ENCODE results near the gene SLC35B2.

SLC35B2 gene

GRCh38 chr6:44219815-44220784, 37.2 kb downstream of the SLC35B2 start:
- DNase-seq: no peak

- peak; percentile 52 for DNase-seq
Observed at GRCh38 chr6:44219053-44219814, 38.1 kb downstream of the SLC35B2 start.

- DNase-seq: no peak
Observed at GRCh38 chr6:44217332-44218143, 39.8 kb downstream of the SLC35B2 start.

GRCh38 chr6:44216677-44217331, 40.5 kb downstream of the SLC35B2 start, which contains the start of gene MYMX:
Gene MYMX (plus strand): TSS chr6:44216926. CDS start chr6:44217472, 546 bp downstream.
- no peak for DNase-seq

- no peak for DNase-seq
Observed at GRCh38 chr6:44214307-44214706, 43.0 kb downstream of the SLC35B2 start.

GRCh38 chr6:44211284-44211683, 46.0 kb downstream of the SLC35B2 start:
- DNase-seq: no peak

GRCh38 chr6:44207966-44208365, 49.4 kb downstream of the SLC35B2 start:
- no peak for DNase-seq

All from fibroblast of skin of back (primary cell).